Suprapubic skin (tissue), 3 donors: Measurements from ENCODE around the gene CLMN.

ENCODE experiments used
- POLR2AphosphoS5 ChIP-seq, 3 donors: sonication (generic); formaldehyde crosslinking; IDR thresholded peaks; one replicate each; pipeline ENCODE4 v1.6.1; 2017; ENCODE audit warnings: antibody characterized with exemption in 3 of 3
- TF ChIP-seq, protein P1 (sequence below), 2 donors: fragments of 200-600 bp in 1 of 2; fragments of 450-650 bp in 1 of 2; sonication (generic) in 1 of 2; IDR thresholded peaks; one replicate each; pipeline ENCODE4 v1.5.1; 2016 to 2019; ENCODE audit warnings: antibody characterized with exemption in 2 of 2, mild to moderate bottlenecking in 1 of 2, moderate library complexity in 1 of 2

DNA sequence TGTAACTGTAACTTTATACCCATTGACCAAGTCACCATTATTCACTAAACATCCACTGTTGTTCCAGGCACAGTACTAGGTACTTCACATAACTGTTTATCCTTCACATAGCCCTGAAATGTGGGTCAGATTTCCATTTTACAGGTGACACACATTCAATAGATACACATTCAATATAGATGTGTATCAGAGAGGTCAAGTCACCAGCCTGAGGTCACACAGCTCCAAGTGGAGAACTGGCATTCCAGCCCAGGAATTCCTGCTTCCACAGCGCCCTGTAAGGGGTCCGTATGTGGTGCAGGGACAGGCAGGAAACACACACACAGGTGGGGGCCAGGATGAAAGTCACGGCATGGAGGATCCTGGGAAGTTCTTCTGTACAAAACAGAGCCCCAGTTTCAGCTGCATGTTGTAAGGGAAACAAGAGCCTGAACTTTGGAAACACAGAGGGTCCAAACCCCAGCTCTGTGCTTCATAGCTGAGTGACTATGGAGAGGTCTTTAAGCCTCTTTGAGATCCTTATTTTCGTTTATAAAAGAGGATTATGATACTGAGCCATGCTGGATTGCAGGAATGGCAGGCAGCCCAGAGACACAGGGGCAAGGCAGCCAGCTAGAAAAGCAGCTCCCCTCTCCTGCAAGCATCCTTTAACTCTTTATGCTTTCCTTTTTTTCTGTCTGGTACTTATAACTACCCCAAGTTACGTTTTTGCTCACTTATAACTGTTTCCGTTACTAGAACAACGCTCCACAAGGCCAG lies 112.1 kb downstream of the CLMN start:
- TF ChIP-seq POLR2AphosphoS5 (IDR thresholded peaks at IDR 0.05) = no peak
- TF ChIP-seq, protein P1, sequence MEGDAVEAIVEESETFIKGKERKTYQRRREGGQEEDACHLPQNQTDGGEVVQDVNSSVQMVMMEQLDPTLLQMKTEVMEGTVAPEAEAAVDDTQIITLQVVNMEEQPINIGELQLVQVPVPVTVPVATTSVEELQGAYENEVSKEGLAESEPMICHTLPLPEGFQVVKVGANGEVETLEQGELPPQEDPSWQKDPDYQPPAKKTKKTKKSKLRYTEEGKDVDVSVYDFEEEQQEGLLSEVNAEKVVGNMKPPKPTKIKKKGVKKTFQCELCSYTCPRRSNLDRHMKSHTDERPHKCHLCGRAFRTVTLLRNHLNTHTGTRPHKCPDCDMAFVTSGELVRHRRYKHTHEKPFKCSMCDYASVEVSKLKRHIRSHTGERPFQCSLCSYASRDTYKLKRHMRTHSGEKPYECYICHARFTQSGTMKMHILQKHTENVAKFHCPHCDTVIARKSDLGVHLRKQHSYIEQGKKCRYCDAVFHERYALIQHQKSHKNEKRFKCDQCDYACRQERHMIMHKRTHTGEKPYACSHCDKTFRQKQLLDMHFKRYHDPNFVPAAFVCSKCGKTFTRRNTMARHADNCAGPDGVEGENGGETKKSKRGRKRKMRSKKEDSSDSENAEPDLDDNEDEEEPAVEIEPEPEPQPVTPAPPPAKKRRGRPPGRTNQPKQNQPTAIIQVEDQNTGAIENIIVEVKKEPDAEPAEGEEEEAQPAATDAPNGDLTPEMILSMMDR (IDR thresholded peaks at IDR 0.05) = no peak
